Right renal pelvis (tissue), 4 donors: ENCODE measurements around the gene LIN7A. TPM values are rescaled to one million over a fixed set of nuclear protein-coding genes. Genes with fewer than 3 reads are reported as not detected.

Experiments used
- DNase-seq, 4 donors: peaks; one replicate each; pipeline ENCODE4 v3.0.0-alpha.2; 2013; ENCODE audit warnings: low read depth in 4 of 4, low spot score in 3 of 4, missing footprints in 1 of 4
- polyA plus RNA-seq, 4 donors: library from polyadenylated mRNA; unstranded; fragments of 120-200 nt; gene quantifications; one replicate each; pipeline ENCODE4 v1.2.1, GENCODE V29; 2013; ENCODE audit not compliant: insufficient read length in 4 of 4

LIN7A gene, protein sequence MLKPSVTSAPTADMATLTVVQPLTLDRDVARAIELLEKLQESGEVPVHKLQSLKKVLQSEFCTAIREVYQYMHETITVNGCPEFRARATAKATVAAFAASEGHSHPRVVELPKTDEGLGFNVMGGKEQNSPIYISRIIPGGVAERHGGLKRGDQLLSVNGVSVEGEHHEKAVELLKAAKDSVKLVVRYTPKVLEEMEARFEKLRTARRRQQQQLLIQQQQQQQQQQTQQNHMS
- 10 to 100 TPM; 19.3 to 26.7 (median 20.7) TPM for polyA plus RNA-seq

DNA sequence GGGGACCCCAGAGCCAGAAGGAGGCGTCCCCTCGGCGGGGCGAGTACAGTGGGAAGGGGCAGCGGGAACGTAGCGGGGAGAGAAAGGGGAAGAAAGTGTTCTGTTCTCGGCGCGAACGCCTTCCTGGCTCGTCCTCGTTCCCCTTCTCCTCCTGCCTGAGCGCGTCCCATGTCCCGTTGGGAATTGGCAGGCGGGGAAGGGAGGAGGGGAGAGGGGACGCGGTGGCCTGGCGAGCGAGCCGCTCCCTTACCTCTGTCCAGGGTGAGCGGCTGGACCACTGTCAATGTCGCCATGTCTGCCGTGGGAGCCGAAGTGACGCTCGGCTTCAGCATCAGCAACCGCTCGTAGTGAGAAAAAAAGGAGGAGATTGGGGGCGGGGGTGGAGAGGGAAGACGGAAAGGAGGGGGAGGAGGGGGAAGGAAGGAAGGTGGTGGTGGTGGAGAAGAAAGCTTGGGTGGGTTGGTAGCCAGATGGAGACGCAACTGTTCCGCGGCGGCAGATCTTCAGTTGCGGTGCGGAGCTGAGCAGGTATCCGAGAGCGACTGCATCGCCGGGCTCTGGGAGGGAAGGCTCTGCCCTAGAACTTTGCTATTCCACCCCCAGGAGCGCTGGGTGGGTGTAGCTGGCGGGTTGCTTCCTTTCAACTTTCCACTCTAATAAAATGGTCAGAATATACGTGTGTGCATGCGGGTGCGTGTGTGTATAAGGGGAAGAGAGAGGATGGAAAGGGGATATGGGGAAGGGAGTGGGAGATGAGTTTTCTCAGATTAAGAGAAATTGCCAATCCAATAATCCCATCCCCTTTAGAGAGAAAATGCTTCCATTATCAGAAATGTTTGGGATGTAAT lies at the start of gene LIN7A:
LIN7A (minus strand) TSS at position 544 of the 848 bp plus-strand sequence; CDS start at position 332, 212 bp downstream.
- peak in 3 of 4 donors; percentile 47 to 57 (median 57) for DNase-seq

DNA sequence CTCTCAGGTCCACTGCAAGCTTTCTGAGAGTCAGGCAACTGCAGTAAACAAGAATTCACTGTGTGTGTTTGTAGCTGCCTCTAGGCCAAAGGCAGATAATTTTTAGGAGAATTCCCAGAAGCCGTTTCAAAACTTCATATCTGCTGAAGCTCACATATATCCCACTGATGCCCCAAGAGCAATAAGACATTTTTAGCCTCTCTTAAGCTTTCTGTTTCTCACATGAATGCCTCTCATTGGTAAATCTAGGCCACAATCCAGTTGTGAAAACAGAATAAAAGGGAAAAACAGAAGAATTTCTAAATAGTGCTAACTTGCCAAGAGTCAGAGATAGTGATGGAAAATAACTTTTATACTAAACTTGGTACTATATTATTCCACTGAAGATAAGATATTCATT lies 48.5 kb upstream of the LIN7A start:
- DNase-seq, result no peak

DNA sequence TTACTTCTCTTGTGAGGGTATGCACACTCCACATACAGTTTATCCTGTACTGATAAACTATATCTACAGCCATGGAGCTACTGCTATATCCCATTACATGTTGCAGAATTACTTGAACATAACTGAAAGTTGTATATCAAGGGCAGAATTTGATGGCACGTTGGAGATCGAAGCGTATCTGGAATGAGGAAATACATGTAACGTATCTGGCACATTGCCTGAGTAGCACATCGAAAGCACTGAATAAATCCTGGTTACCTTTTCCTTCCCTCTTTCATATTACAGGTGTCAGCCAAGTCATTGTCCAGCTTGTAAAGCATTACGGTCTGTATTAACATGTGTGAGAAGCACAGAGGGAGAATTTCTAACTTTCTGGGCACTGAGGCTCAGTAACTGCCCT lies 42.1 kb upstream of the LIN7A start:
- no peak for DNase-seq

DNA sequence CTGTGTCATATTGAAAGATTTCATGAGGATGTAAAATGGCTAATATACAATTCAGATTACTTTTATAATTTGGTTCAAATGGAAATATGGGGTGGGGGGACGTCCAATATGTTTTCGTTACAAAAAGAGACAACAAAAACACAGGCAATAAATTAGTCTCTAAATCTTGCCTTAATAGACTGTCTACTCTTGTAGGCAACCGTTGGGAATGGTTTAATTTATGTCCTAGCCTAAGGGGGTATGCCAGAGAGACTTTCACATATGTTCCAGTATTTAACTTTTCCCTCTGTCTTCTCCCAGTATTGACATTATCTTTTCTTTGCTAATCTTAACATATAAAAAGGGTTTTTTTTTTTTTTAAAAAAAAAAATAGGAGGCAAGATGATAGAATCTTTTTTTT lies 41.5 kb upstream of the LIN7A start:
- no peak for DNase-seq

DNA sequence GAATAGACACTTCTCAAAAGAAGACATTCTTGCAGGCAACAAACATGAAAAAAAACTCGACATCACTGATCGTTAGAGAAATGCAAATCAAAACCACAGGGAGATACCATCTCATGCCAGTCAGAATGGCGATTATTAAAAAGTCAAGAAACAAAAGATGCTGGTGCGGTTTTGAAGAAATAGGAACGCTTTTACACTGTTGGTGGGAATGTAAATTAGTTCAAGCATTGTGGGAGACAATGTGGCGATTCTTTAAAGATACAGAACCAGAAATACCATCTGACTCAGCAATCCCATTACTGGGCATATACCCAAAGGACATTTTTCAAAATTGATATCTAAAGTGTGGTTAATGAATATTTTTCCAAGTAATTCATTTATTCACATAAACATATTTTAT lies 39.6 kb upstream of the LIN7A start:
- no peak for DNase-seq

GRCh38 chr12:80968326-80968725 lies 30.6 kb upstream of the LIN7A start:
- no peak for DNase-seq

- no peak for DNase-seq
Observed at GRCh38 chr12:80967565-80967964, 29.8 kb upstream of the LIN7A start.

- DNase-seq, result no peak
Observed at GRCh38 chr12:80966001-80966400, 28.3 kb upstream of the LIN7A start.

DNA sequence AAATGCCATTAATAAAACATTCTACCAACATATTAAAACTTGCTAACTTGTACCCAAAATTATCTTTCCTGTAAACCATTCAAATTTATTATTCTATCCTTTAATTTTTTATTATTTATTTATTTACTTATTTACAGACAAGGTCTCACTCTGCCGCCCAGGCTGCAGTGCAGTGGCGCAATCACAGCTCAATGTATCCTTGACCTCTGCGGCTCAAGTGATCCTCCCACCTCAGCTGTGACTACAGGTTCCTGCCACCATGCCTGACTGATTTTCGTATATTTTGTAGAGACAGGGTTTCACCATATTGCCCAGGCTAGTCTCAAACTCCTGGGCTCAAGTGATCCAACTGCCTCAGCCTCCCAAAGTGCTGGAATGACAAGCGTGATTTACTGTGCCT lies 20.4 kb upstream of the LIN7A start:
- no peak for DNase-seq

DNA sequence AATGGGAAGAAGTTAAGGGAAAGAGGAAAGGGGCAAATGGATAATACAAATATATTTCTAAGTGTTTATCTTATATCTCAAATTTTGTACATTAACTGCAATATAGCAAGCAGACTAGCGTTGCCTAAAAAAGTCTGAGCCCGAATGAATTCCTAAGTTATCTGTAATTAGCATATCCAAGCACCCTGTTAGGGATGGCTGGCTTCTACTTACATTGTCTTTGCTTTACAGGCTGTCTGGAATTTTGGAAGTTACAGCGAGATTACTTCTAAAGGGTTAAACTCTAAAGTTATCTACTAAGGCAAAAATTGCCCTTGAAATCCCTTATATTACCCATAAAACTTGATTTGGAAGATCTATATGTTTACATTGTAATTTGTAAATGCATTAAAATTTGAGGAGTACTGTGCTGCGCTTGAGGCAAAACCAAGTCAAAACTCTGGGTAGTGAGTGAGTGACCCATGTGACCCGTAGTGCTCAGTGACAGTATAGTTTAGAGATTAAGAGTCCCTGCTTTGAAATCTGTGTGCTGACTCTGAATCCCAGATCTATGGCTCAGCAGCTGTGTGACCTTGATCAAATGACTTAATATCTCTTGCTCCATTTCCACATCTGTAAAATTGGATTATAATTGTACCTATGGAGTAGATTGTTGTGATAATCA lies 17.3 kb upstream of the LIN7A start:
- no peak for DNase-seq

- no peak for DNase-seq
Observed at GRCh38 chr12:80952443-80952842, 14.7 kb upstream of the LIN7A start.

- no peak for DNase-seq
Observed at GRCh38 chr12:80946591-80946990, 8.9 kb upstream of the LIN7A start.

DNA sequence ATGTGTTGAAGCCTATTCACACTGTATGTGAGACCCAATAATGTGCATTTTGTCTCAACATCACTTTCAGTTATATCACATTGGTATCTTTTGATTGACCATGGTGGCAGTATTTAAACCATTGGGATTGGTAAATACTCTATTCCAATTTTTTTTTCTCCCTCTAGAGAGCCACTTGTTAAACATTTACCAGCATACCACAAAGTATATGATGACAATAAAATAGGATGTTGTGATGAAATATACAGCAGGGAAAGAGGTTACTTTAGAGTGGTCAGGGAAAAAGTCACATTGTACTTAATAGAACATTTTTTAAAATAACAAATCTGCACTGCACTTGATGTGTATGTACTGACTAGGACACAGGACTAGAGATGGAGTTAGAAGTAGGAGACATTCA lies 5.6 kb upstream of the LIN7A start:
- no peak for DNase-seq

DNA sequence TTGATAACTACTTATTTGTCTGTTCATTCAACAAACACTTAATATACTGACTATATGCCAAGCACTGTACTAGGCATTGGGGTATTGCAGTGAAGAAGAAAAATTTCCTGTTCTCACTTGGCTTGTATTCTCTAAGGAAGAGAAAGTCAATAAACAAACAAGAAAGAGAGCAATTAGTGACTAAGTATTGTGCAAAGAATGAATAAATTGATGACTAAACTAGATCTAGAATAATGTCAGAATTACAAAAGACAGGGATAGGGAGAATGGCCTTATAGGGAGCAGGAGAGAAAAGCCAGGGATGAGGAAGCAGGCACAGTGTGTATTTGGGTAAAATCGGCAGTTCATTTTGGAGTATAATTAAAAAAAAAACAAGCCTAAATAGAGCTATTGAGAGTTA lies 4.2 kb upstream of the LIN7A start:
- no peak for DNase-seq

- DNase-seq, result no peak
Observed at GRCh38 chr12:80939231-80939950, 1.7 kb upstream of the LIN7A start.

DNA sequence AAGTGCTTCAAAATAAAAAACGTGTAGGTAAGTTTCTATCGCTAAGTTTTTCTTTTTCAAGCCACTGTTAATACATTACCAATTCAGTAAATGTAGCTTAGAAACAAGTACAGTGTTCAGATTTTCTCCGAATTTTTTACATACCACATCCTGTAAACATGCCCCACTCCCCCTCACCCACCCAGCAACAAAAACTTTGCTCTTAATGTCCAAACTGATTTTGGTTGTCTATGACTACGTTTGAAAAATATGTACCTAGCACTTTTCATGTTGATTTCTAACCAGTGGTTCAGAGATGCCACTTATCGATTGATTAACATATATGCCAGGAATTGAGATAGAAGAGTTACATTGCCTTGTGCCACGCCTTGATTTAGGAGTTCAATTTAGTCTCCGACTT lies 663 bp upstream of the LIN7A start:
- peak in 1 of 4 donors; percentile 10 for DNase-seq

DNA sequence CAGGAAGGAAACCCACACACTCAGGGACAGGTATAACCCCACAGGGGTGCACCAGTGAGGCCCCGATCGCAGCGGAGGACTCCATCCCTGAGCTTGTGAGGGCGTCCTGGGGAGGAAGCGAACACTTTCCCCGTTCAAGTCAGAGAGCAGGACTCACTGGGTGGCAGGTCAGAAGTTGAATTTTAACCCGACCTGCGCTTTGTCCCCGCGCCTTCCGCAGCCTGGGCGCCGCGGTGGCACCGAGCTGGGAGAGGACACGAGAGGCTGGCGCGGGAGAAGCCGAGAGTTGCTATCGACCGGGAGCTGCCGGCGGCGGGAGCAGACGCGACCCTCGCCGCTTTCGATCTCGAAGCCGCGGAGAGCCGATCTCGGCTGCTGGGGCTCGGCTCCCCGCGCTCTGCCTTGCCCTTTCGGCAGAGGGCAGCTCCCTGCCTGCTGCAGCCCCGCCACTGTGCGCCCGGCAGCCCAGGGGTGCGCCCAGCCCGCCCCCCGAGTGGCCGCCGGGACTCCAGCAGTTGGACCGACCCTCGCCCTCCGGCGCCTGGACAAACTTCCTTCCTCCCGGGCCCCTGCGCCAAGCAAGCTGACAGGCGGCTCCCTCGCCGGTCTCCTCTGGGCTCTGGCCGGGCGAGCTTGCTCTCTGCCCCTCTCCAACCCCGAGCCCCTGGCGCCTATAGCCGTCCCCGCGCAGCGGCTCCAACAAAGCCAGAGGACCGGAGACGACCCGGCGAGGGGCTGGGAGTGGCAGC lies 918 bp downstream of the LIN7A start:
- peak in 3 of 4 donors; percentile 32 to 57 (median 53) for DNase-seq

GRCh38 chr12:80936353-80936641 lies 1.4 kb downstream of the LIN7A start:
- peak in 1 of 4 donors; percentile 33 for DNase-seq

- DNase-seq, result no peak
Observed at GRCh38 chr12:80935111-80935510, 2.6 kb downstream of the LIN7A start.

DNA sequence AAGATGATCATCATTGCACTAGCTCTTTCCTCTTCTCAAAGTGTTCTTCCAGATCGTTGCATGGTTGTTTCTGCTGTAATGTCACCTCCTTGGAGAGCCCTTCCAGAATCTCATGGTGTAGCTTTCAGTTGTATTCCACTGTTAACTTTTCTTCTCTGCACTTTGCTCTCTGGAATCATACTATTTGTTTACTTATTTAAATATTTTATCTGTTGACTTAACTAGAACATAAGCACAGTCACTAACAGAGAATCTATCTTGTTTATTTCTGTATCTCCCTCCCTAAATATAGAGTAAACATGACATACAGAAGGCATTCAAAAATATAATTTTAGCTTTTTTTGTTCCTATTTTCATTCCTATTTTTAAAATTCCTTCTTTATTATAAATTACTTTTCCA lies 11.8 kb downstream of the LIN7A start:
- DNase-seq, result no peak
